ENCODE measurements around the gene LRP1. TPM values are rescaled to one million over a fixed set of nuclear protein-coding genes. Genes with fewer than 3 reads are reported as not detected.

LRP1 gene
- total RNA-seq, result 258 and 432 TPM in 2 replicates

GRCh38 chr12:57127726-57128518 lies at the start of gene LRP1:
Gene LRP1, plus strand, starts transcription at chr12:57128483. Its CDS starts 482 bp downstream, at chr12:57128965.

GRCh38 chr12:57078519-57079404 lies 49.5 kb upstream of the LRP1 start, which contains the start of gene NEMP1:
Gene NEMP1, minus strand, starts transcription at chr12:57078791. Its CDS starts 46 bp downstream, at chr12:57078745.

GRCh38 chr12:57088354-57089270 lies 39.7 kb upstream of the LRP1 start, which contains the start of gene NAB2:
Gene NAB2, plus strand, starts transcription at chr12:57089114. Its CDS starts 158 bp downstream, at chr12:57089272.

GRCh38 chr12:57111031-57111734 lies 17.1 kb upstream of the LRP1 start, which contains the start of gene STAT6:
Gene STAT6, minus strand, starts transcription at chr12:57111362. Its CDS starts 3,084 bp downstream, at chr12:57108278.

DNA sequence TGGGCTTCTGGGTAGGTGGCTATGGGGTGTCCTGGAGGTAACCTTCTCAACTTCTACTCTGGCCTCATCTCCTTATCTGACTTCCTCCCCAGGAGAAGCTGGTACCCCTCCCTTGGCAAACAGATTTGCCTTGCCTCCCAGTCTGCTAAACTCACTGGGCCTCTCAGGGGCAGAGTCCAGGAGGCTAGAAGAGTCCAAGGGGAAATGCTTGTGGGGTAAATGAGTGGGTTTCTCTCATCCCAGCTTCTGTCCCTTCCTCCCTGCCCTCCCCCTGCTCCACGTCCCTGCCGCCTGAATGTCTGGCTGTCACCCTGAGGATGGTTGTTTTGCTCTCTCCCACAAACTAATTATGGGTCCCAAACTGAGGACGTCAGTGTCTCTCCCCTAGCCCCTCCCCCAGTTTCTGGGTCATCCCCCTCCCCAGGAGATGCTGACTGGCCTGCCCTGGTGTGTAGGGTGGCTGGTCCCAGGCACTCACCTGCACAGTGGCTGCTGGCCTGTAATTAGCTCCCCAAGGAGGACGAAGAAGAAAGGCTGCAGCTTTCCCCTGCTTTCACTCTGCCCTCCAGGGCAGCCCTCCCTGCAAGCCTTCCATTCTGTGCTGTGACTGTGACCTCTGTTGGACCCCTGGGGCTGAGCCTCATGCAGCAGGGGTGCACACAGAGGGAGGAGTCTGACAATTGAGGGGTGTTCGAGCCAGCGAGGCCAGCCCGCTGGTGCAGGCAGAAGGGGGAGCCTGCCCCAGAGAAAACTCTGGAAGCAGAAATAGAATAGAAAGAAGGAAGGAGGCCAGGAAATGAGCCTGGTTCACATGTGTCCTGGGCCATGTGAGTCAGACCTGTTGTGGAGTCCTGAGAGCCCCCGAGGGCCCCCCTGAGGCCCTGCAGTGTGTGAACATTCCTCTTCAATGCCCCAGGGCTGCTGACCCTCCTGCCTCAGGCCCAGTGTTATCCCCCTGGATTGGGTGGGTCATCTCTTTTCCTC lies 19.0 kb downstream of the LRP1 start, which contains the start of gene LRP1-AS:
TSS of gene LRP1-AS (minus strand) at position 659 of the 984 bp plus-strand sequence.

DNA sequence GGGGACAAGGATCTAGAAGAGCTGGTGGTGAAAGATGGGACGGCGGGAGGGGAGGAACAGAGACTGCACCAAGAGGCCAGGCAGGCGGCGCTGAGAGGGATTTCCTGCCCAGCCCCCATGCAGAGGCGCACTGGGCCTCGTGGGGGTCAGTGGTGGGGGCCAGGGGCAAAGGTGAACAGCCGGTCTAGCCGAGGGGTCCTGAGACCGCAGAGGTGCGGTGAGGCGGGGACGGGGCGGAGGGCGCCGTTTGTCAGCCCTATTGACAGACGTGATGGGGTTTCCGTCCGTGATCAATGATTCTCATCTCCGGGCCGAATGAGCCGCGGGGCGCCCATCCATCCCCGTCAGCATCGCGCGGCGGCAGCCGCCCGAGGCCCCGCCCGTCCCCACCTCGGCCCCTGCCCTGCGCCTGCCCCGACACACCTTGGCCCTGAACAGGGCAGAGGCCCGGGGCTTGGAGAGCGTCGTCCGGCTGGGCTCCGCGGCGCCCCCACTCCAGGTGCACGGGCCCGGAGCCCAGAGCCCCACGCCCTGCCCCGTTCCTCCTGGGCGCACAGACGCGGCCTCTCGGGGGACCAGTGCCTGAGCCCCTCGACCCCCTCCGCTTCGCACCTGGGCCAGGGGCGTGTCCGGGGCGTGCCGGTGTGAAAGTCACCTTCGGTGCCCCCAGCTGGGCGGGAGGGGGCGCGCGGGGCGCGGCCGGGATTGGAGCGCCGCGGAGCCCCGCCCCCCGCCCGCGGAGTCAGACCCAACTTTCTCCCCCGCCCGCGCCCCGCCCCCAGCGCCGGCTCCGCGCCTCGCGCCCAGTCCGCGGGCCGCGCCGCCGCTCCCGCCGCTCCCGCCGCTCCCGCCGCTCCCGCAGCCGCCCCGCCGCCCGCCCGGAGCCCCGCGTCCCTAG lies 88.0 kb downstream of the LRP1 start, which contains the start of gene NXPH4:
TSS of gene NXPH4 (plus strand) at position 781 of the 898 bp plus-strand sequence. CDS start 176 bp downstream, outside the sequence.

GRCh38 chr12:57229634-57230380 lies 101.5 kb downstream of the LRP1 start, which contains the start of gene SHMT2:
Gene SHMT2, plus strand, starts transcription at chr12:57229711. Its CDS starts 68 bp downstream, at chr12:57229779.

GRCh38 chr12:57250956-57251355 lies 122.7 kb downstream of the LRP1 start, which contains the start of gene STAC3:
Gene STAC3, minus strand, starts transcription at chr12:57251187. Its CDS starts 1,551 bp downstream, at chr12:57249636.

Other genes starting within 250 kb of the LRP1 start
- under 0.01 TPM in 1 of 2 replicates, not detected in the other for gene SDR9C7, start 194.1 kb upstream of the LRP1 start, total RNA-seq
- gene RDH16, start 170.9 kb upstream of the LRP1 start, total RNA-seq, result 0.09 and 0.14 TPM in 2 replicates
- gene ZBTB39, start 121.9 kb upstream of the LRP1 start, total RNA-seq, result 2.8 and 3.6 TPM in 2 replicates
- not detected in 2 replicates for gene TAC3, start 112.0 kb upstream of the LRP1 start, total RNA-seq
- under 0.01 TPM in 1 of 2 replicates, not detected in the other for gene MYO1A, start 78.4 kb upstream of the LRP1 start, total RNA-seq
- gene NEMP1, start 49.7 kb upstream of the LRP1 start, total RNA-seq, result 3.8 and 4.7 TPM in 2 replicates
- gene NAB2, start 39.4 kb upstream of the LRP1 start, total RNA-seq, result 26.6 and 39.9 TPM in 2 replicates
- 75.2 and 76.1 TPM in 2 replicates for gene STAT6, start 17.1 kb upstream of the LRP1 start, total RNA-seq
- not detected in 2 replicates for gene LRP1-AS, start 19.1 kb downstream of the LRP1 start, total RNA-seq
- gene NXPH4, start 88.3 kb downstream of the LRP1 start, total RNA-seq, result 0.28 and 0.65 TPM in 2 replicates
- gene SHMT2, start 101.2 kb downstream of the LRP1 start, total RNA-seq, result 223 and 313 TPM in 2 replicates
- 0.14 and 0.37 TPM in 2 replicates for gene STAC3, start 122.7 kb downstream of the LRP1 start, total RNA-seq

Data from smooth muscle cell of bladder (primary cell).